GM10248 (cell line): ENCODE results near the gene MCRS1.

Experiments
- CTCF ChIA-PET: fragments of 300-600 bp; sonication (Branson Sonifier 250); formaldehyde crosslinking; extraction: SDS; loops from one replicate; lab custom pipeline; 2021; ENCODE audit warnings: antibody characterized with exemption; lab: Yijun Ruan, JAX
- POLR2A ChIA-PET: fragments of 350-650 bp; sonication (Branson Sonifier 250); formaldehyde crosslinking; extraction: SDS; loops from one replicate; lab custom pipeline; 2020; ENCODE audit warnings: antibody characterized with exemption; lab: Yijun Ruan, JAX
- DNase-seq: peaks from one replicate; pipeline ENCODE4 v3.0.0; 2012; ENCODE audit errors: extremely low spot score
- TF ChIP-seq, protein P1 (sequence below): IDR thresholded peaks from 2 replicates; pipeline ENCODE4 v1.5.1; 2012; ENCODE audit warnings: mild to moderate bottlenecking, low read depth; ENCODE audit errors: extremely low read depth, missing control alignments, control extremely low read depth

MCRS1 gene

GRCh38 chr12:49558526-49558925, 9.4 kb downstream of the MCRS1 start:
- DNase-seq: no peak
- CTCF ChIA-PET: interaction anchor here (1.2 to 6.8 kb wide), 4 partner anchors 22 to 201 kb away, joined by 3 to 45 read pairs (median 6); no protein-coding TSS in a partner anchor
- POLR2A ChIA-PET: no interaction called here
- TF ChIP-seq, protein P1, sequence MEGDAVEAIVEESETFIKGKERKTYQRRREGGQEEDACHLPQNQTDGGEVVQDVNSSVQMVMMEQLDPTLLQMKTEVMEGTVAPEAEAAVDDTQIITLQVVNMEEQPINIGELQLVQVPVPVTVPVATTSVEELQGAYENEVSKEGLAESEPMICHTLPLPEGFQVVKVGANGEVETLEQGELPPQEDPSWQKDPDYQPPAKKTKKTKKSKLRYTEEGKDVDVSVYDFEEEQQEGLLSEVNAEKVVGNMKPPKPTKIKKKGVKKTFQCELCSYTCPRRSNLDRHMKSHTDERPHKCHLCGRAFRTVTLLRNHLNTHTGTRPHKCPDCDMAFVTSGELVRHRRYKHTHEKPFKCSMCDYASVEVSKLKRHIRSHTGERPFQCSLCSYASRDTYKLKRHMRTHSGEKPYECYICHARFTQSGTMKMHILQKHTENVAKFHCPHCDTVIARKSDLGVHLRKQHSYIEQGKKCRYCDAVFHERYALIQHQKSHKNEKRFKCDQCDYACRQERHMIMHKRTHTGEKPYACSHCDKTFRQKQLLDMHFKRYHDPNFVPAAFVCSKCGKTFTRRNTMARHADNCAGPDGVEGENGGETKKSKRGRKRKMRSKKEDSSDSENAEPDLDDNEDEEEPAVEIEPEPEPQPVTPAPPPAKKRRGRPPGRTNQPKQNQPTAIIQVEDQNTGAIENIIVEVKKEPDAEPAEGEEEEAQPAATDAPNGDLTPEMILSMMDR: no peak

DNA sequence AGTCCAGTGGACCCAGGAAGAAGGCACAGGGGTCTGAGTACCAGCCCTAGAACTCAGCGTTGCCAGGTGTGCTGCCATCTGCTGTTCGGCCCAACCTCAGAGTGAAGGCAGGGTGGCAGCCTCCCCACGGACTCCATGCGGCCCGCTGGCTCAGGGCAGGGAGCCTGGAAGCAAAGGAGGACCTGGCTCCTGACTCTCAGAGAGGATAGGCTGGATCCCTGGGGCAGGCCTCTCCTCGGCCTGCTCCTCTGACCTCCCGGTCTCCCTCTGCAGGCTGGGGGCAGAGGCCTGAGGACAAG, 10.1 kb downstream of the MCRS1 start:
- ChIA-PET POLR2A (no interaction called here), CTCF (interaction anchor here (1.2 to 2.1 kb wide), 4 partner anchors 44 to 201 kb away, joined by 3 to 9 read pairs (median 5); no protein-coding TSS in a partner anchor)
- no peak for DNase-seq
- TF ChIP-seq, protein P1: peak; percentile 28

DNA sequence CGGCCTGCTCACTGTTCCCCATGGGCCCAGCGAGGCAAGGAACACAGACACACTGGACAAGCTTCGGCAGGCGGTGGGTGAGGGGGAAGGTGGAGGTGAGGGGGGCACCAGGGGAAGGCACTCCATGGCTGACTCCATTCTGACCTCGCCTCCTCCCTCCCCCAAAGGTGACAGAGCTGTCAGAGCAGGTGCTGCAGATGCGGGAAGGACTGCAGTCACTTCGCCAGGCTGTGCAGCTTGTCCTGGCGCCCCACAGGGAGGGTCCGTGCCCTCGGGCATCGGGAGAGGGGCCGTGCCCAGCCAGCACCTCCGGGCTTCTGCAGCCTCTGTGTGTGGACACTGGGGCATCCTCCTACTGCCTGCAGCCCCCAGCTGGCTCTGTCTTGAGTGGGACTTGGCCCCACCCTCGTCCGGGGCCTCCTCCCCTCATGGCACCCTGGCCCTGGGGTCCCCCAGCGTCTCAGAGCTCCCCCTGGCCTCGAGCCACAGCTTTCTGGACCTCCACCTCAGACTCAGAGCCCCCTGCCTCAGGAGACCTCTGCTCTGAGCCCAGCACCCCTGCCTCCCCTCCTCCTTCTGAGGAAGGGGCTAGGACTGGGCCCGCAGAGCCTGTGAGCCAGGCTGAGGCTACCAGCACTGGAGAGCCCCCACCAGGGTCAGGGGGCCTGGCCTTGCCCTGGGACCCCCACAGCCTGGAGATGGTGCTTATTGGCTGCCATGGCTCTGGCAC, 10.6 kb downstream of the MCRS1 start:
- TF ChIP-seq, protein P1: no peak
- CTCF ChIA-PET: interaction anchor here (1.9 to 2.4 kb wide), 2 partner anchors 43 to 200 kb away, joined by 7 to 9 read pairs; no protein-coding TSS in a partner anchor
- no peak for DNase-seq
- POLR2A ChIA-PET: interaction anchor here (0.6 to 1.2 kb wide), 2 partner anchors 9 to 359 kb away, joined by 4 to 5 read pairs; no protein-coding TSS in a partner anchor

DNA sequence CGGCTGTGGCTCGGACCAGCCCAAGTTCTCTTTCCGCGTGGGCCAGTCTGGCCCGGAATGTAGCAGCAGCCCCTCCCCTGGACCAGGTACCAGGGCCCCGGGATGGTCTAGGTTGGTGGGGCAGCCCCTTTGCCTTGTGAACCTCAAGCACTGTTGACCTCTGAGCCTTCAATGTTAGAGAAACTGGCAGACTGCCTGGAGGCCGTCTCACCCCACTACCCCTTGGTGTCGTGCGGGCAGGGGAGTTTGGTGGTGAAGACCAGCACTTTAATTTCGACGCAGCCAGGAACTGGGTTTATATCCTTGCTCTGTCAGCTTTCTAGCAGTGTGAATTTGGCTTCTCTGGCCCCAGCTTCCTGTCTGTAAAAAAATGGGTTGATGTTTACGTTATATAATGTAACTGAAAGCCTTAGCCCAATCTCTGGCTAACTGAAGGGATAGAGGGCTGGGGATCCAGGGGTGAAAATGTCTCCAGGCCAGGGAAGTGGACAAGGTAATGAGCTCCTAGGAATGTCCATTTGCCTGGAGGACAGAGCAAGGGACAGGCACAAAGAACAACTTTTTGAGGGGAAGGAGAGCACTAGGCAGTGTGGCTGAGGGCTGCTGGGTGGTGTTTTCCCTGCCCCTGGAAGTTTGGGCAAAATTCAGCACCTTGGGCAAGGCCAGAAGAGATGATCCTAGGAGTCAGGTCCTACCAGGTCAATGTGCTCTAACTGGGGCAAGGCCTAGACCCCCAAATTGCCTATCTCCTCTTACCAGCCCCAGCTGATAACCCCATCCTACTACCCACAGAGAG, 11.4 kb downstream of the MCRS1 start:
- POLR2A ChIA-PET: interaction anchor here (0.6 to 1.2 kb wide), 2 partner anchors 10 to 359 kb away, joined by 4 to 5 read pairs; no protein-coding TSS in a partner anchor
- CTCF ChIA-PET: interaction anchor here (1.2 to 5.4 kb wide), 4 partner anchors 17 to 199 kb away, joined by 3 to 51 read pairs (median 8); no protein-coding TSS in a partner anchor
- no peak for DNase-seq
- TF ChIP-seq, protein P1: no peak

DNA sequence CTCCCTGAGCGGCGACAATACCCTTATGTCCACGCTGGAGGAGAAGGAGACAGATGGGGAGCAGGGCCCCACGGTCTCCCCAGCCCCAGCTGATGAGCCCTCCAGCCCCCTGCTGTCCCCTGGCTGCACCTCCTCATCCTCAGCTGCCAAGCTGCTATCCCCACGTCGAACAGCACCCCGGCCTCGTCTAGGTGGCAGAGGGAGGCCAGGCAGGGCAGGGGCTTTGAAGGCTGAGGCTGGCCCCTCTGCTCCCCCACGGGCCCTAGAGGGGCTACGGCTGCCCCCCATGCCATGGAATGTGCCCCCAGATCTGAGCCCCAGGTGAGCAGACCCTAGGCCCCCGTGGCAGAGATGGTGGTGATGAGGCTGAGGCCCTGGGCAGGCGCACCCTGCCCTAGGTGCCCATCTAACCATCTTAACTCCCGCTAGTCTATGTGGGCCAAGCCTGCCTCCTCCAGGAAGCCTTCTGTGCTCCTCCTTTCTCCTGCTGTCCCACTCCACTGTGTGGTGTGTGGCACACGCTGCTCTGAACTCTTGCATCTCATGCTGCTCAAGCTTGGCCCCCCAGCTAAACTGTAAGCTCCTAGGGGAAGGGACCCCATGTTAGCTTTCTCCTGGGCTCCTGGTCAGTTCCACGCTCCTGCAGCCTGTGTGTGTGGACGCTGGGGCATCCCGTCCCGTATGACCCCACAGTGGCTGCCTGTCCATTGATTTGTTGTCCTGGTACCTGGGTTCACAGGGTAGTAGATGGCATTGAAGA, 12.1 kb downstream of the MCRS1 start:
- ChIA-PET POLR2A (interaction anchor here (0.7 kb wide), 1 partner anchor 462 kb away, joined by 4 read pairs; no protein-coding TSS in a partner anchor), CTCF (interaction anchor here (1.1 to 5.4 kb wide), 6 partner anchors 16 to 224 kb away, joined by 3 to 51 read pairs (median 5); no protein-coding TSS in a partner anchor)
- DNase-seq: no peak
- TF ChIP-seq, protein P1: no peak
